ENCODE results near the gene BRK1.
A peak's percentile ranks its signal among the peaks of the same experiment; 100 is the strongest.
"Not testable (repeated sequence)": the region's sequence is repeated elsewhere in the genome, so short reads cannot be mapped to it uniquely, and the experiment has no call there.

Gene BRK1

GRCh38 chr3:10115326-10116137 is at the start of gene BRK1:
Gene BRK1 (plus strand): TSS chr3:10115675. CDS start chr3:10115702, 27 bp downstream.
- DNase-seq, result peak; percentile 87

GRCh38 chr3:10070077-10070476 is 45.4 kb upstream of the BRK1 start:
- DNase-seq, result not testable (repeated sequence)

- no peak for DNase-seq
Measured at GRCh38 chr3:10074666-10075065, 40.8 kb upstream of the BRK1 start.

- DNase-seq, result no peak
Measured at GRCh38 chr3:10081871-10082270, 33.6 kb upstream of the BRK1 start.

GRCh38 chr3:10085738-10086137 is 29.7 kb upstream of the BRK1 start:
- no peak for DNase-seq

GRCh38 chr3:10088256-10088655 is 27.2 kb upstream of the BRK1 start:
- no peak for DNase-seq

DNA sequence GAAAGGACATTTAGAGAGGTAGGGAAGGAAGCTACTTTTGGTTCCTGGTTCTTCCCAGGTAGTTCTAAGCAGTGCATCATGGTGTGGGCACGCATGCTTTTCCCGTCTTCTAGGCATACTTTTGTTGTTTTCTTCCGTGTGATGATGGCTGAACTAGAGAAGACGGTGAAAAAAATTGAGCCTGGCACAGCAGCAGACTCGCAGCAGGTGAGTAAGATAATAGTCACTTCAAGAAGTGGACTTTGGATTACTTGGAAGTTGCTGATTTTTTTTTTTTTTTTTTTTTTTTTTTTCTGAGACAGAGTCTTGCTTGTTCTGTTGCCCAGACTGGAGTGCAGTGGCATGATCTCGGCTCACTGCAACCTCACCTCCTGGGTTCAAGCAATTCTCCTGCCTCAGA is 25.3 kb upstream of the BRK1 start:
- no peak for DNase-seq

DNA sequence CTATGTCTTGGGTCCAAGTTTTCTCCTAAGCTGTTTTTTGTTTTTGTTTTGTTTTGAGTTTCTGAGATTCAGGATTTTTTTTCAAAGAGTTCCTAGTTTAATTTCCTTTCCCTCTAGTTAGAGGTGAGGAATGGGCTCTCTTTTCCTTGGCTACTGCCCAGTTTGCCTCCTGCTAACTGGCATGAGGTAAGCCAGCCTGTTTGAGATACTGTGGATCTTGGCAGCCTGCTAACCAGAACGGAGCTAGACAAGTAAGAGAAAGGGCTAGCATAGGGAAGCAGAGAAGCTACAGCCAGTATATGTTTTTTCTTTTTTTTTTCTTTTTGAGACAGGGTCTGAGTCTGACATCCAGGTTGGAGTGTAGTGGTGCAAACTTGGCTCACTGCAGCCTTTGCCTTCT is 24.7 kb upstream of the BRK1 start:
- DNase-seq, result not testable (repeated sequence)

DNA sequence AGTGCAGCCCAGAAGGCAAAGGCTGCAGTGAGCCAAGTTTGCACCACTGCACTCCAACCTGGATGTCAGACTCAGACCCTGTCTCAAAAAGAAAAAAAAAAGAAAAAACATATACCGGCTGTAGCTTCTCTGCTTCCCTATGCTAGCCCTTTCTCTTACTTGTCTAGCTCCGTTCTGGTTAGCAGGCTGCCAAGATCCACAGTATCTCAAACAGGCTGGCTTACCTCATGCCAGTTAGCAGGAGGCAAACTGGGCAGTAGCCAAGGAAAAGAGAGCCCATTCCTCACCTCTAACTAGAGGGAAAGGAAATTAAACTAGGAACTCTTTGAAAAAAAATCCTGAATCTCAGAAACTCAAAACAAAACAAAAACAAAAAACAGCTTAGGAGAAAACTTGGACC is 24.1 kb upstream of the BRK1 start:
- DNase-seq, result not testable (repeated sequence)

DNA sequence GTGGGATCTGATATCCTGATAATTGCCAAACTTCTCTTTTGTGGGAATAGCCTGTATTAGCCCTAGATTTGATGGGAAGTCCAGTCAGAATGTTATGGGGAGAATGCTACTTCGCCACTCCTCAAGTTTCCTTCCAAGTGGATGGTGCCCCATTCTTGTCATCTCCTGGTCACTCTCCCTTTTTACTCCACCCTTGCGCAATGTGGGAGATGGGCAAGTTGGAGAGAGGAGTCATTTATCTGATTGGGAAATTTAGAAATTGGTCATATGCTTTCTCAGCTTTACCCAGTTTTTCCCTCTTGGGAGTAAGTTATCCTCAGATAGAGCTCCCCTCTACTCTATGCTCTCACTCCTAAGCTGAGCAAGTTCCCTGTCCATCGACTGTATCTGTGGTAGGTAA is 21.8 kb upstream of the BRK1 start:
- DNase-seq, result no peak

DNA sequence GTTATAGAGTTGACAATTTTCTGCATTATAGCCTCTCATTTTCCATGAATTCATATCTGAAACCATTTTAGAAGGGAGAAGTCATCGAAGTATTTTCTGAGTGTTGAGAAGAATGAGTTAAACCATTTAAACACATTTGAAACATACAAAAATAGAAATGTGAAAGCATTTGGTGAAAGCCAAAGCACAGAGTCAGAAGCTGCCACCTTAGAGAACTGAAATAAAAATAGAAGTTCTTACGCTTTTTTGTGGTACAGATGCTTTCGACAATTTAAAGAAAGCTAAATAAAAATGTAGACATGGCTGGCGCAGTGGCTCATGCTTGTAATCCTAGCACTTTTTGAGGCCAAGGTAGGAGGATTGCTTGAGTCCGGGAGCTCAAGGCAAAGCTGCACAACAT is 16.4 kb upstream of the BRK1 start:
- no peak for DNase-seq

- DNase-seq, result no peak
Measured at GRCh38 chr3:10106919-10107318, 8.6 kb upstream of the BRK1 start.

GRCh38 chr3:10108091-10108490 is 7.4 kb upstream of the BRK1 start, which contains the start of gene FANCD2OS:
Gene FANCD2OS (minus strand): TSS chr3:10108255. CDS start chr3:10104774, 3,481 bp downstream.
- DNase-seq, result no peak

DNA sequence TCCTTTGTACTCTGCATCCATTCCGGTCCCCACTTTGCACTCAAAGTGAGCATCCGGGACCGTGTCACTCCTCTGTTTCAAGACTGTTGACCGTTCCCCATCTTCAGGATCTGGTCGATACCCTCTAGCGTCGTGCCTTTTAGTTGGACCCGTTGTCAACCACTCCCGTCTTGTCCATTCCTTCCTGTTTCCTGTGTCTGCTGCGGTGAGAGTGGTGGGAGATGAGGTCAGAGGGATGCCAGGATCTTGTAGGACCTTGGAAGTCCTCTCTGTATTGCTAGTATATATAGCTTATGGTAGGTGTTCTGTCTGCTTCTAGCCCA is 624 bp downstream of the BRK1 start:
- DNase-seq, result no peak

GRCh38 chr3:10116928-10117327 is 1.5 kb downstream of the BRK1 start:
- no peak for DNase-seq

DNA sequence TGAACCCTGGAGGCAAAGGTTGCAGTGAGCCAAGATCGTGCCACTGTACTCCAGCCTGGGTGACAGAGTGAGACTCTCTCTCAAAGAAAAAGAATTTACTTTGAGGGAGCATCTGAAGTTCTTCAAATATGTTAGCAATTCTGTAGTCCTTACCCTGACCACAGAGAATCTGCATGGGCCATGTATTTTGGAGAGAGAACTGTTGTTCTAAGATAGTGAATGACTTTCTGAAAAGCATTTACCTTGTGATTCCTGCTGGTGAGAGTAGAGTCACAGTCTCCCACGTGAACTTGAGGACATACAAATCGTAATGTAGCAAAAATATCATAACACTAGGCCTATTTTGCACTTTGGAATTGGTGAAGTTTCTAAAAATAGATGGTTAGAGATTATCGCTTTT is 3.9 kb downstream of the BRK1 start:
- DNase-seq, result no peak

DNA sequence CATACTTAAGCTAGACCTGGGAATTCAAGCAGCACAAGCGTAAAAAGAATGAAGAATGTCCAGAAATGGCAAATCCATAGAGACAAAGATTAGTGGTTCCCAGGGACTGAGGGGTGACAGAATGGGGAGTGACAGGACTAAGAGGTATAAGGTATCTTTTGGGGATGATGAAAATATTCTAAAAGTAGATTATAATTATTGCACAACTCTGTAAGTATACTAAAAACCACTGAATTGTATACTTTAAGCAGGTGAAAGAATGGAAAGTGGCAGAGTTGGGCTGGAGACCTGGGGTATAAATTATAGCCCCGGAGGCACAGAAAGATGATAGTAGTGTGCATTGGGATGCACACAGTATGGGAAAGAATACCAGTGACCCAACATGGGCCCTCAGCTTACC is 5.6 kb downstream of the BRK1 start:
- DNase-seq, result no peak

GRCh38 chr3:10122724-10123123 is 7.2 kb downstream of the BRK1 start:
- DNase-seq, result no peak

DNA sequence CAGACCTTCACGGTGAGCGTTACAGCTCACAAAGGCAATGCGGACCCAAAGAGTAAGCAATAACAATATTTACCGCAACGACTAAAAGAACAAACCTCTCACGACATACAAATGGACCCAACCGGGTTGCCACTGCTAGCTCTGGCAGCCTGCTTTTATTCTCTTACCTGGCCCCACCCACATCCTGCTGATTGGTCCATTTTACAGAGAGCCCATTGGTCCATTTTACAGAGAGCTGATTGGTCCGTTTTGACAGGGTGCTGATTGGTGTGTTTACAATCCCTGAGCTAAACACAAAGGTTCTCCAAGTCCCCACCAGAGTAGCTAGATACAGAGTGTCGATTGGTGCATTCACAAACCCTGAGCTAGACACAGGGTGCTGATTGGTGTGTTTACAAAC is 20.4 kb downstream of the BRK1 start:
- not testable (repeated sequence) for DNase-seq

GRCh38 chr3:10136426-10137005 is 21.0 kb downstream of the BRK1 start:
- no peak for DNase-seq

DNA sequence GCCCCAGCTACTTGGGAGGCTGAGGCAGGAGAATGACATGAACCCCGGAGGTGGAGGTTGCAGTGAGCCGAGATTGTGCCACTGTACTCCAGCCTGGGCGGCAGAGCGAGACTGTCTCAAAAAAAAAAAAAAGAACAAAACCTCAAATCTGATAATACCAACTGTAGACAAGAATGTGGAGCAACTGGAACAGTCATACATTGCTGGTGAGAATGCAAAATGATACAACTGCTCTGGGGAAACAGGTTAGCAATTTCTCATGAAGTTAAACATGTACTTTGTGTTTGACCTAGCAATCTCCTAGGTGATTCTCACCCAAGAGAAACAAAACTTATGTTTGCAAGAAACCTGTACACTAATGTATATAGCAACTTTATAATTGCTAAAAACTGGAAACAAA is 21.7 kb downstream of the BRK1 start:
- DNase-seq, result no peak

GRCh38 chr3:10140996-10141546 is 25.6 kb downstream of the BRK1 start:
- no peak for DNase-seq

GRCh38 chr3:10142707-10143560 is 27.5 kb downstream of the BRK1 start:
- DNase-seq, result no peak

- no peak for DNase-seq
Measured at GRCh38 chr3:10145685-10146084, 30.2 kb downstream of the BRK1 start.

Measured in NCI-H1105 (cell line).